Dedifferentiated amniotic fluid mesenchymal stem cell (primary cell): Measurements from ENCODE around the gene DVL2.

Source experiments
- DNase-seq: peaks from one replicate; pipeline ENCODE4 v3.0.0-alpha.2; 2016; ENCODE audit errors: extremely low spot score

The DVL2 gene

DNA sequence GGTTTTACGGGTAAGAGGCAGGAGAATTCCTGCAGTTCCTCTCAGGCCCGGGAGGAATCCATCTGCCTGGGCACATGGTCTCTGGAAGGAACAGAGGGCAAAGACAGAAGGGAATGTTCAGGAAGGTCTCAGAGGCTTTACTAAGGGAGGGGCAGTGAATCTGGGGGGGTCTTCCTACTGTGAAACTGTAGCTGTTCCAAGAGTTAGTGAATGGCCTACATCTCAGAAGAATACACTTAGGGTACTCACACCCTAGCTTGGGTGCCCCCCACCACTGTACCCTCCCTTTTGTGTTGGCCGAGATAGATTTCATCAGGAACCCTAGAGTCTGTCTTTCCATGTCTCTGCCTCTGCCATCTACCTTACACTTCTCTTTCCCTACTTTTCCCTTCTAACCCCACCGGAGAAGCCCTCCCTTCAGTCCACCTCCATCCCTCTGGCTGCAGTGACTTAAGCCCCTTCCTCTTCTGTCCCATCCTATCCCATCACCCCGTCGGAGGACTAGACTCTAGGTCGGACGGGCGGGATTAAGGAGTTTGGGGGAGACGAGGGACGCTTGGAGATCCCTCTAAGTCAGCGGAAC, 15.0 kb downstream of the DVL2 start:
- DNase-seq, result no peak

DNA sequence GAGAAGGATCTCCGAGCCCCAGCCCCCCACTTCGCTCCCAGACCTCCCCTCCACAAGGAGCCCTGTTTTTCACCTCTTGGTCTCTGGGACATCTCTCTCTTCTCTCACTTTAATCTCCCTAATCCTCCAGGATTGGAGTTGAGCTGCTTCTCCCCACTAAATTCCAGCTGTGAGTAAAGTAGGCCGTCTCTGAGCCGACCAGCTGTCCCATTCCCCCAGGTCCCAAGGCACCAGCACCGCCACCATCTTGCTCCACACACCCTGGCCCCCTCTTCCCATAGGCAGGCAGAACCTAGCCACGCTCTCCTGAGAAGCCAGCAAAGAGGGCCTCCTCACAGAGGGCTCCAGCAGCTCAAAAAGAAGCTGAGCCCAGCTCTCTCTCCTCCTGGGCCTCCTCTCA, 15.6 kb downstream of the DVL2 start:
- no peak for DNase-seq

DNA sequence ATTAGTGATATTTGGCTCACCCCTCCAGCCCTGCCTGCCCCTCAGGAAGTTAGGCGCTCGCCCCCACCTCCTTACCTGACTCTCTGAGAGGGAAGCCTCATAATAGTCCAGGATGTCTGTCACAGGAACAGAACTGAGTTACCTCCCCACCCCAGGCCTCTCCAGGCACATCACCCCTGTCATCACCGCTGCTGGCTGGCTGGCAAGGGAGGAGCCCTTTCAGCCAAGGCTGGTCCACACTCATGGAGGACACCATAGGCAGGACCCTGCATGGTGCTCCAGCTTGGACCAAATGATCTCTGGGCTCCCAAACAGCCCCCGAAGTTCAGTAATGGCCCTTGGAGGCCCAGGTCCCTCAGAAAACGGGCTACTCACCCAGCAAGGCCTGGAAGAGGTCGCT, 16.2 kb downstream of the DVL2 start:
- no peak for DNase-seq

- DNase-seq, result peak; percentile 57
Observed at GRCh38 chr17:7217113-7217987, 17.0 kb downstream of the DVL2 start.

DNA sequence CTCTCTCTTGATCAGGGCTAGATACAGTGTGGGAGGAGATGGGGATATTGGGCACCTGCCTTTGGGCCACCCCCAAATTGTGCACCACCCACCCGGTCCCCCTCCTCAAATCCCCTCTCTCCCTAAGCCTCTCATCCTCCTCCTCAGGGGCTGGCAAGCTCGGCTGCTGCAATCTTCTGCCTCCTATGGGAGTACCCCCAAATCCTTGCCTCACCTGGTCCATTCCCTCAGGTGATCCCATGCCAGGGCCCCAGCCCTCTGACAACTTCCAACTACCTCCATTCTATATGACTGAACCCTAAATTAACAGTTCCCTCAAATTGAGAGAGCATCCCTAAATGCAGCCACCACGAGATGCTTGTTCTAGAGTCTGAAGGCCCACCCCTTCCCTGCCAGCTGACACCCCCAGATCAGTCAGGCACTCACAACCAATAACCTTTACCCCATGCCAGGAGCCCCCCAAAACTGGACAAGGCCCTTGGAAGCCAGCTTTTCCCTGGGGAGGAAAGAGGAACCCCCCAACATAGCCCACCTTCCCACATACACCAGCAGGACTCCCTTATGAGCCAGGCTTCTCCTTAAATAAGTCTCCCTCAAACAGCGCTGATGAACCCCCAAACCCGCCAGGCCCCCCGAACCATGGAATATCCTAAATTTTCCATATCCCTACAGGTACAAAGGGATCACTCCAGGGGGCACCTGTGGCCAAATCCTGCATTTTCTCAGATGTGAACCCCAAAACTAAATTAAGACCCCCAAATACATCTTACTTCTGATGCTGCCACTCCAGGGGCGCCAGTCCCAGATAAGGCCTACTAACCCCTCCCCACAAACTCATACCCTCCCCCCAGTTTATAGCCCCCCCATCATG, 17.8 kb downstream of the DVL2 start:
- no peak for DNase-seq

DNA sequence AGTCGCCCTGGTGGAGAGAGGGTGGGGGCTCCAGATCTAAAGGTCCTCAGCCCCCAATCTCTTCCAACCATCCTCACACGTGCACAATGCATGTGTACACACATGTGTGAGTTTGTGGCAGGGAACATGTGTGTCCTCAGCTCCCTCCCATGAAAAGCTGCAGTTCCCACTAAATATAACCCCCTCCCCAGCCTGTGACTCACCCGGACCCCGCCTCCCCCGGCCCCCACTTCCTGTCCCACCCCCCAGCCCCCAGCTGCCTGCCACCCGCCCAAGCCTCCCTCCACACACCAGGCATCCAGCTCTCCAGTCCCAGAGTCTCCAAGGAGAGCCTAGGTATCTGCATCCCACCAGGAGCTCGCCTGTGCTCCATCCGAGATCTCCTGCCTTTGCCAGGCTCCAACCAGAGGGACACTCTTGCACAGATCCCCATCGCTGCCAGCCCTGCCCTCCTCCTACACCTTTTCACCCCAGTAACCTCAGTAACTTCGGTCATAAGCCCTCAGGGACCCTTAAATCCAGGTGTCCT, 18.6 kb downstream of the DVL2 start:
- DNase-seq, result no peak

DNA sequence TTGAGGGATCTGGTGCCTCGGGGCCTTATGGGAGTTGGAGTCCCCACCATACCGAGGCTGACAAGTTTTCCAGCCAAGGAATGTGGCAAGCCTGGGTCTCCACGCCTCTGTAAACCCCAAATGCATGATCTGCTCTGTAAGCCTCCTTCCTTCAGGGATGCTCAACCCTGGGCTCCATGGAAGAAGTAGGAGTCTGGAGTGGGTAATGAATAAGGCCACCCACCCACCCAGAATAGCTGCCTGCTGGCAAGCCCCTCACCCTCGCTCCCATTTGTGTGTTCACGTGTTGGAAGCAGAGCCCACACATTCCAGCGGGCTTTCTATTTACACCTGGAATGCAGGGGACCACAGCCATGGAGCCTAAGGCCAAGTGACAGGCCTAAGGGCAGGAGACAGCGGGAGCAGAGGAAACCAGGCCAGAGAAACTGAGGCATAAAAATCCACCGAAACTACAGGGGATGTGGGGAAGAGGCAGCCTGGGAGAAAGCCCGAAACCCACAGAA, 19.1 kb downstream of the DVL2 start:
- DNase-seq, result no peak

DNA sequence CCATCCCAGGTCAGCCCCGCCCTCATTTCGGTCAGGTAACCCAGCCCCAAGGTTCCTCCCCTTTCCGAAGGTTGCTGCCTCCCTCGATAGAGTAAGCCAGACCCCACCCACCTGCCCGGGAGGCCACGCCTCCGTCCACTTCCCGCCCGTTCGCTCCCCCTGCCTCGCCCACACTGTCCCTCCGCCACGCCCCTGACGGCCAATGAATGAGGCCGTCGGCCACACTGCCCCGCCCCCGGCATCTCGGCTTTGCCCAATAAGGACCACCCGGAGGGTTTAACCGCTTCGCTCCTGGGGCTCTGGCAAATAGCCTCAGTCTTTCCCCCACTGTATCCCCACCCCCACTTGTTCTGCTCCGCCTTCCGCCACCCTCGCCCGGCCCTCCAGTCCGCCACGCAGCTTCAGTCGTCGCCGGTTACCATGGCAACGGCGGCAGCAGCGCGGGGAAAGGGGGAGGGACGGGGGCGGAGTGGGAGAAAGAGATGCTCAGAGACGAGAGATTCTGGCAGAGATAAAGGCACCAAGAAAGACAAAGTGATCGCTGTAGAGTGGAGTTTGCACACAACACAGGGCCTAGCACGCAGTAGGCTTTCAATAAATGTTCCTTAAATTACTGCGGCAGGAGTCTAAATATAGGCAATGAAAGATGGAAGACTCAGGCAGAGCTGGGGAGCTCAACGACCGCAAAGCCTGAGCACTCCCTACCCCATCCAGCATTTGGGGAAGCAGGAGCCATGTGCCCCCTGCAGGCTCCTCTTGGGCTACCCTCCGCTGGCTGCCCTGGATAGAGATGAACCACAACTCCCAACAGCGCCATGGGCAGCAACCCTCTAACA, 19.8 kb downstream of the DVL2 start:
- DNase-seq, result peak; percentile 94

GRCh38 chr17:7213895-7214299, 20.4 kb downstream of the DVL2 start:
- DNase-seq, result peak; percentile 21

GRCh38 chr17:7211491-7212273, 22.6 kb downstream of the DVL2 start:
- DNase-seq, result no peak

DNA sequence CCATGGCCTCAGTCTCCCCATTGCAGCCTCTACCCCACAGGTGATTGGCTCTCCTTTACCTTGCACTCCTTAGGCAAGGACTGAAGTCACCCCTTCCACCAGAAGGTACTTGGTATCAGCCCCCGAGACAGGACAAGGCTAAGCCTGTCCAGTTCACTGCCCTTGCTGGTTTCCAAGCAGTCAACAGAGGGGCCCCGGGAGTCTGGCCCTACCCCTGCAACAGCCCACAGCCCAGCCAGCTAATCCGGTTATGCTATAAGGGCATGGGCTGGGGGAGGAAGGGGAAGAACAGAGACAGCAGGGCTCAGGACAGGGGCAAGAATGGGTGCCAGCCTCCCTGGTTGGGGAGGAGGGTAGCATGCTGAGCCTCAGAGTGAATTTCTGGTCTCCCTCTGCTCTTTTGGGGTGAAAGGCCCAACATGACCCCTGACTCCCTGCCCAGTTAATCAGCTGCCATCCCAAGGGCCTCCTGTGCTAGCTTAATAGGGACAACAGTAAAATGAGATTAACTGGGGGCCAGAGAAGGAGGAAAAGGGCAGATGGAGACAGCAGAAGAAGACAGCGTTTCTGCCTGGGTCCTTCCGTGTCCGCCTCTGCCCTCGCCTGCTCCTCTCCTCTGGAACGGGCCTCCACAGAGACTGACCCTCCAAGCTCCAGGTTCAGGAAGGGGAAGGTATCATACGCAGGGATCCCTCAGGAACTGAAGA, 25.4 kb downstream of the DVL2 start:
- no peak for DNase-seq

GRCh38 chr17:7208027-7208571, 26.2 kb downstream of the DVL2 start:
- no peak for DNase-seq

GRCh38 chr17:7207120-7208001, 27.0 kb downstream of the DVL2 start:
- no peak for DNase-seq

DNA sequence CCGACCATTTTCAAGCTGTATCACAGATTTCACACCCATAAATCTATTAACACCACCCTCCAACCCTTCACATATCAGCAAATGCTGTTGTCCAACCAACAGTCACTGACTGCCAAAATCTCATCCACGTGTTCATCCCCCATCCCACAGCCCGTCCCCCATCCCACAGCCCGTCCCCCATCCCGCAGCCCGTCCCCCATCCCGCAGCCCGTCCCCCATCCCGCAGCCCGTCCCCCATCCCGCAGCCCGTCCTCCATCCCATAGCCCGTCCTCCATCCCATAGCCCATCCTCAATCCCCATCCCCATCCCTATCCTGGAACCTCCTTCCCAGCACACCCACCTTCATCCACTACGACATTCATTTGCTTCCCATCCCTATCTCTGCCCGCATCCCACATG, 28.8 kb downstream of the DVL2 start:
- DNase-seq, result no peak

DNA sequence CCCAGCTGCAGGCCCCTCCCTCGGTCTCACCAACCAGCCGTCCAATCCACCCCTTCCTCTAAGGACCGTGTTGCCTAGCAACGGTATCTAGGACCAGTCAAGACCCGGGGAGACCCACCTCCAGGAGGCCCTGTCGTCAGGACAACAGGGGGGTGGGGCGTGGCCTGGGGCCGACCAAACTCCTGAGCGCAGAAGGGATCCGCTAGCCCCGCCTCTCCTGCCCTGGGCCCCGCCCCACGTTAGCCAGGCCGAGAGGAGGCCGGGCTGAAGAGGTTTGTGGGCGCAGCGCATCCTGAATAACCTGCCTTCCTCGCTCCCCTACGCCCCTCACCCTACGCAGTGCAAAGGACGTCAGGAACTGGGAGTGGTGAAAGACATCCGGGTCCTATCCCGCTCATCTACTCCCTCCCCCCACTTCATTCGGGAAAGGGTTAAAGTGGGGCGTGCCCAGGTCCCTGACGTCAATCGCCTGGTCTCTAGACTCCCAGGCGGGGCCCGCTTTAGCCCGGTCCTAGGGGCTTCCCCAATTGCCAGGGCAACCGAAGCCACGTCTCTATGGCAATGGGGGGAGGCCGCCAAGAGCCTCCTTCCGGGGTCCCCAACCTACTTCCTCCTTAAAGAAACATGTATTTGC, 29.4 kb downstream of the DVL2 start:
- DNase-seq, result no peak

DNA sequence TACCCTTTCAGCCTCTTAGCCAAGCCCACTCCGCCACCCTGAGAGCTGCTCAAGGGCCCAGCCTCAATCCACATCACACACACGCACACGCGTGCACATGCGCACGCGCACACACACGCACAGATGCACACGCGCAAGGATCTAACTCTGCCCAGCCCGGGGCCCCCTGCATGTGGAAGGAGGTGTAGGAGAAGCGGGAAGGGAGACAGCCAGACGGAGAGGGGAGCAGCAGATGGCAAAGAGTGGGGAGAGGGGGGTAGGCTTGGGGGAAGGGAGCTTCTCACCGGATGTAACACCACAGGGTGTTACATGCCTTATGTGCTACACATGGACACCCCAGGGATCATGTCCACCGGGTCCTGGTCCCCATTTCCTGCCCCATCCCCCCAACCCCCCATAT, 30.0 kb downstream of the DVL2 start:
- DNase-seq, result no peak

- no peak for DNase-seq
Observed at GRCh38 chr17:7203391-7203790, 30.9 kb downstream of the DVL2 start.
